Neural cell (in vitro differentiated cells): ENCODE measurements around the gene C16orf86. TPM values are rescaled to one million over a fixed set of nuclear protein-coding genes. Genes with fewer than 3 reads are reported as not detected.

Source experiments
- H2AFZ ChIP-seq: fragments of 200-600, 300-800 bp; sonication (generic), shearing (Covaris generic); 2 replicates; pipeline ENCODE4 v1.6.0; 2014; ENCODE audit warnings: low read depth, mild to moderate bottlenecking, antibody characterized with exemption, low read length, moderate library complexity
- H3F3A ChIP-seq: fragments of 200-600 bp; shearing (Covaris generic); 2 replicates; pipeline ENCODE4 v1.6.1; 2016; ENCODE audit warnings: mild to moderate bottlenecking, moderate library complexity, mixed read lengths, antibody characterized with exemption, low read length; ENCODE audit not compliant: insufficient read depth, poor library complexity, severe bottlenecking
- H3K27ac ChIP-seq: fragments of 200-600, 300-800 bp; sonication (generic), shearing (Covaris generic); 2 replicates; pipeline ENCODE4 v1.5.1; 2014; ENCODE audit warnings: mild to moderate bottlenecking, low read length, moderate library complexity
- H3K27me3 ChIP-seq: fragments of 300-800, 200-600 bp; sonication (generic), shearing (Covaris generic); 2 replicates; pipeline ENCODE4 v1.6.0; 2014; ENCODE audit warnings: mild to moderate bottlenecking, low read depth, low read length, moderate library complexity; ENCODE audit not compliant: insufficient read depth
- H3K36me3 ChIP-seq: fragments of 300-800, 200-600 bp; sonication (generic), shearing (Covaris generic); 2 replicates; pipeline ENCODE4 v1.5.1; 2014; ENCODE audit warnings: mild to moderate bottlenecking, antibody characterized with exemption, low read length, moderate library complexity; ENCODE audit not compliant: insufficient read depth
- H3K4me2 ChIP-seq: fragments of 300-800, 200-600 bp; sonication (generic), shearing (Covaris generic); 2 replicates; pipeline ENCODE4 v1.6.0; 2014; ENCODE audit warnings: mild to moderate bottlenecking, low read length
- H3K4me3 ChIP-seq: fragments of 300-800, 200-600 bp; sonication (generic), shearing (Covaris generic); 2 replicates; pipeline ENCODE4 v1.5.1; 2014; ENCODE audit warnings: mild to moderate bottlenecking, low read length, moderate library complexity
- H3K79me2 ChIP-seq: fragments of 200-600 bp; shearing (Covaris generic); replicated peaks from 2 replicates; pipeline ENCODE4 v1.6.0; 2014; ENCODE audit warnings: mild to moderate bottlenecking, low read length, moderate library complexity; ENCODE audit not compliant: insufficient read depth
- H3K9ac ChIP-seq: fragments of 300-800, 200-600 bp; sonication (generic), shearing (Covaris generic); 2 replicates; pipeline ENCODE4 v1.6.1; 2016; ENCODE audit warnings: mild to moderate bottlenecking, low read length, mixed read lengths
- H3K9me2 ChIP-seq: fragments of 200-600 bp; shearing (Covaris generic); 2 replicates; pipeline ENCODE4 v1.6.1; 2016; ENCODE audit warnings: mild to moderate bottlenecking, low read length, mixed read lengths; ENCODE audit not compliant: insufficient read depth
- H3K9me3 ChIP-seq: fragments of 200-600, 300-800 bp; sonication (generic), shearing (Covaris generic); 2 replicates; pipeline ENCODE4 v1.6.1; 2016; ENCODE audit warnings: mild to moderate bottlenecking, mixed run types, low read length, moderate library complexity, mixed read lengths
- H4K20me1 ChIP-seq: fragments of 200-600 bp; shearing (Covaris generic); 2 replicates; pipeline ENCODE4 v1.6.1; 2016; ENCODE audit warnings: mild to moderate bottlenecking, mixed run types; ENCODE audit not compliant: insufficient read depth
- EP300 ChIP-seq: fragments of 450-650 bp; conservative IDR thresholded peaks from 2 replicates; pipeline ENCODE4 v1.6.1; 2014; ENCODE audit warnings: antibody characterized with exemption, mild to moderate bottlenecking, moderate library complexity; ENCODE audit not compliant: poor library complexity, severe bottlenecking
- EZH2 ChIP-seq: fragments of 200-600, 300-800 bp; shearing (Covaris generic), sonication (generic); IDR thresholded peaks from 2 replicates; pipeline ENCODE4 v1.6.1; 2014; ENCODE audit warnings: antibody characterized with exemption, low read length, borderline replicate concordance, mild to moderate bottlenecking; ENCODE audit not compliant: insufficient read depth, poor library complexity, severe bottlenecking
- MXI1 ChIP-seq: fragments of 450-650 bp; conservative IDR thresholded peaks from 2 replicates; pipeline ENCODE4 v1.6.1; 2014; ENCODE audit warnings: antibody characterized with exemption, mild to moderate bottlenecking; ENCODE audit not compliant: poor library complexity, severe bottlenecking
- POLR2AphosphoS5 ChIP-seq: IDR thresholded peaks from 2 replicates; pipeline ENCODE4 v1.6.1; 2012
- RAD21 ChIP-seq: fragments of 450-650 bp; conservative IDR thresholded peaks from 2 replicates; pipeline ENCODE4 v1.6.1; 2014; ENCODE audit warnings: antibody characterized with exemption, mild to moderate bottlenecking, moderate library complexity
- SMC3 ChIP-seq: fragments of 450-650 bp; conservative IDR thresholded peaks from 2 replicates; pipeline ENCODE4 v1.6.1; 2014; ENCODE audit warnings: antibody characterized with exemption, mild to moderate bottlenecking, moderate library complexity; ENCODE audit not compliant: poor library complexity
- TAF1 ChIP-seq: IDR thresholded peaks from 2 replicates; pipeline ENCODE4 v1.6.1; 2012; ENCODE audit warnings: low read depth
- polyA plus RNA-seq: library from polyadenylated mRNA; depleted of rRNA; stranded (reverse); fragments of >200 nt; gene quantifications from 2 replicates; pipeline ENCODE4 v1.2.3, GENCODE V29; 2014
- TF ChIP-seq, protein P1 (sequence below): fragments of 450-650 bp; IDR thresholded peaks from 2 replicates; pipeline ENCODE4 v1.5.1; 2014; ENCODE audit warnings: antibody characterized with exemption, mild to moderate bottlenecking, moderate library complexity; ENCODE audit not compliant: poor library complexity, severe bottlenecking
- TF ChIP-seq, protein P2 (sequence below): IDR thresholded peaks from 2 replicates; pipeline ENCODE4 v1.6.1; 2012; ENCODE audit warnings: borderline replicate concordance

C16orf86 gene
- polyA plus RNA-seq, 1 donor from 2014 or later = 2.4 TPM

DNA sequence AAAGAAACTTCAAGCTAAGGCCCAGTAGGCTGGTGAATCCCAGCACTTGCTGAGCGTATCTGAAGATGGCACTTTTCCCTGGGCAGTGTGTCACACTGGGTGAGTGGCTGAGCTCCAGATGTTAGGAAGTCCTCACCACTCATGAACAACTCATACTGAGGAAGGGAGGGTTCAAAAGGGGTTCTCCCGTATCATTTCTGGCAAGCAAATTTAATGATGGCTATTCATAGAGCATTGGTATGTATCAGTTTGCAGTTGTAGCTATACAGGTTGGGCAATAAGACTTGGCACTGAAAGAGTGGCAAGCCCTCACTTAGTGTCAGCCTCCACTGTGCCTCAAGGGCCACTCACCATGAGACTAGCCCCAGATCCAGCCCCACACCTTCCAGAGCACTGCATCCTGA lies 41.8 kb downstream of the C16orf86 start:
- TF ChIP-seq TAF1 (no peak), SMC3 (no peak), MXI1 (no peak), POLR2AphosphoS5 (no peak), EZH2 (no peak), RAD21 (no peak), EP300 (no peak)
- TF ChIP-seq, protein P1, sequence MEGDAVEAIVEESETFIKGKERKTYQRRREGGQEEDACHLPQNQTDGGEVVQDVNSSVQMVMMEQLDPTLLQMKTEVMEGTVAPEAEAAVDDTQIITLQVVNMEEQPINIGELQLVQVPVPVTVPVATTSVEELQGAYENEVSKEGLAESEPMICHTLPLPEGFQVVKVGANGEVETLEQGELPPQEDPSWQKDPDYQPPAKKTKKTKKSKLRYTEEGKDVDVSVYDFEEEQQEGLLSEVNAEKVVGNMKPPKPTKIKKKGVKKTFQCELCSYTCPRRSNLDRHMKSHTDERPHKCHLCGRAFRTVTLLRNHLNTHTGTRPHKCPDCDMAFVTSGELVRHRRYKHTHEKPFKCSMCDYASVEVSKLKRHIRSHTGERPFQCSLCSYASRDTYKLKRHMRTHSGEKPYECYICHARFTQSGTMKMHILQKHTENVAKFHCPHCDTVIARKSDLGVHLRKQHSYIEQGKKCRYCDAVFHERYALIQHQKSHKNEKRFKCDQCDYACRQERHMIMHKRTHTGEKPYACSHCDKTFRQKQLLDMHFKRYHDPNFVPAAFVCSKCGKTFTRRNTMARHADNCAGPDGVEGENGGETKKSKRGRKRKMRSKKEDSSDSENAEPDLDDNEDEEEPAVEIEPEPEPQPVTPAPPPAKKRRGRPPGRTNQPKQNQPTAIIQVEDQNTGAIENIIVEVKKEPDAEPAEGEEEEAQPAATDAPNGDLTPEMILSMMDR = no peak
- TF ChIP-seq, protein P2, sequence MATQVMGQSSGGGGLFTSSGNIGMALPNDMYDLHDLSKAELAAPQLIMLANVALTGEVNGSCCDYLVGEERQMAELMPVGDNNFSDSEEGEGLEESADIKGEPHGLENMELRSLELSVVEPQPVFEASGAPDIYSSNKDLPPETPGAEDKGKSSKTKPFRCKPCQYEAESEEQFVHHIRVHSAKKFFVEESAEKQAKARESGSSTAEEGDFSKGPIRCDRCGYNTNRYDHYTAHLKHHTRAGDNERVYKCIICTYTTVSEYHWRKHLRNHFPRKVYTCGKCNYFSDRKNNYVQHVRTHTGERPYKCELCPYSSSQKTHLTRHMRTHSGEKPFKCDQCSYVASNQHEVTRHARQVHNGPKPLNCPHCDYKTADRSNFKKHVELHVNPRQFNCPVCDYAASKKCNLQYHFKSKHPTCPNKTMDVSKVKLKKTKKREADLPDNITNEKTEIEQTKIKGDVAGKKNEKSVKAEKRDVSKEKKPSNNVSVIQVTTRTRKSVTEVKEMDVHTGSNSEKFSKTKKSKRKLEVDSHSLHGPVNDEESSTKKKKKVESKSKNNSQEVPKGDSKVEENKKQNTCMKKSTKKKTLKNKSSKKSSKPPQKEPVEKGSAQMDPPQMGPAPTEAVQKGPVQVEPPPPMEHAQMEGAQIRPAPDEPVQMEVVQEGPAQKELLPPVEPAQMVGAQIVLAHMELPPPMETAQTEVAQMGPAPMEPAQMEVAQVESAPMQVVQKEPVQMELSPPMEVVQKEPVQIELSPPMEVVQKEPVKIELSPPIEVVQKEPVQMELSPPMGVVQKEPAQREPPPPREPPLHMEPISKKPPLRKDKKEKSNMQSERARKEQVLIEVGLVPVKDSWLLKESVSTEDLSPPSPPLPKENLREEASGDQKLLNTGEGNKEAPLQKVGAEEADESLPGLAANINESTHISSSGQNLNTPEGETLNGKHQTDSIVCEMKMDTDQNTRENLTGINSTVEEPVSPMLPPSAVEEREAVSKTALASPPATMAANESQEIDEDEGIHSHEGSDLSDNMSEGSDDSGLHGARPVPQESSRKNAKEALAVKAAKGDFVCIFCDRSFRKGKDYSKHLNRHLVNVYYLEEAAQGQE = no peak
- H3K9me3 ChIP-seq = no peaks in the 10 kb centered on the region
- H4K20me1 ChIP-seq = peaks cover 13% of the 10 kb centered on the region
- H3K27me3 ChIP-seq = no peaks in the 10 kb centered on the region
- no peak overlapping the region for H2AFZ ChIP-seq
- H3K4me3 ChIP-seq = no peak overlapping the region
- no peaks in the 10 kb centered on the region for H3F3A ChIP-seq
- H3K79me2 ChIP-seq = peaks cover 68% of the 10 kb centered on the region
- no peaks in the 10 kb centered on the region for H3K9me2 ChIP-seq
- no peak overlapping the region for H3K9ac ChIP-seq
- no peak overlapping the region for H3K4me2 ChIP-seq
- no peaks in the 10 kb centered on the region for H3K36me3 ChIP-seq
- H3K27ac ChIP-seq = no peak overlapping the region

DNA sequence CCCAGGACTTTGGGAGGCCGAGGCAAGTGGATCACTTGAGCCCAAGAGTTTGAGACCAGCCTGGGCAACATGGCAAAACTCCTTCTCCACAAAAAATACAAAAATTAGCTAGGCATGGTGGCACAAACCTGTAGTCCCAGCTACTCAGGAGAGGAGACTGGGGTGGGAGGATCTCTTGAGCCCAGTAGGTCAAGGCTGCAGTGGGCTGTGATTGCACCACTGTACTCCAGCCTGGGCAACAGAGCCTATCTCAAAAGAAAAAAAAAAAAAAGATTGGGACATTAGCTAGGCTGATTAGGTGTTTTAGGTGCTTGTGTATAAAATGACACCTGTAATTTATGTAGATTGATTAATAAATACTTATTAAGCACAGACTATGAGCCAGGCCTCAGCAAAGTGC lies 42.4 kb downstream of the C16orf86 start:
- Histone ChIP-seq H4K20me1 (peaks cover 13% of the 10 kb centered on the region), H2AFZ (no peak overlapping the region), H3K4me2 (no peak overlapping the region), H3K9ac (no peak overlapping the region), H3K27ac (no peak overlapping the region), H3K79me2 (peaks cover 72% of the 10 kb centered on the region), H3K27me3 (no peaks in the 10 kb centered on the region), H3K4me3 (no peak overlapping the region), H3K9me2 (no peaks in the 10 kb centered on the region), H3K36me3 (no peaks in the 10 kb centered on the region), H3F3A (no peaks in the 10 kb centered on the region), H3K9me3 (no peaks in the 10 kb centered on the region)
- TF ChIP-seq EP300 (no peak), EZH2 (no peak), POLR2AphosphoS5 (no peak), SMC3 (no peak), RAD21 (no peak), MXI1 (no peak), TAF1 (no peak)
- TF ChIP-seq, protein P2 = no peak
- TF ChIP-seq, protein P1 = no peak
